ENCODE results near the gene DCTN4.

GRCh38 chr5:150740992-150741391 is 17.8 kb downstream of the DCTN4 start:
- TF ChIP-seq POLR2A (IDR thresholded peaks at IDR 0.05; ENCODE audit: low read length) (no peak), GATA1 (IDR thresholded peaks at IDR 0.05; ENCODE audit: low read depth, low read length) (no peak)

All from erythroblast (primary cell).